HG03159 (cell line): Measurements from ENCODE around the gene NMUR2.

Source experiments
- ATAC-seq: cut with Tn5 transposase; IDR thresholded peaks from one replicate; pipeline ENCODE4 v1.9.1; 2021; ENCODE audit warnings: mild to moderate bottlenecking, moderate library complexity; ENCODE audit not compliant: unreplicated experiment

NMUR2 gene

GRCh38 chr5:152372875-152373274, 32.2 kb downstream of the NMUR2 start:
- ATAC-seq, result no peak

GRCh38 chr5:152369298-152369697, 35.8 kb downstream of the NMUR2 start:
- no peak for ATAC-seq

- ATAC-seq, result no peak
These were observed 37.5 kb downstream of the NMUR2 start for GRCh38 chr5:152367554-152367953.

GRCh38 chr5:152366716-152367115, 38.4 kb downstream of the NMUR2 start:
- ATAC-seq, result no peak

- no peak for ATAC-seq
These were observed 40.2 kb downstream of the NMUR2 start for GRCh38 chr5:152364899-152365298.

GRCh38 chr5:152364172-152364571, 40.9 kb downstream of the NMUR2 start:
- ATAC-seq, result no peak

GRCh38 chr5:152358861-152359568, 46.1 kb downstream of the NMUR2 start:
- ATAC-seq, result no peak

GRCh38 chr5:152356506-152356905, 48.6 kb downstream of the NMUR2 start:
- ATAC-seq, result no peak

- no peak for ATAC-seq
These were observed 50.0 kb downstream of the NMUR2 start for GRCh38 chr5:152355061-152355460.

GRCh38 chr5:152353001-152353400, 52.1 kb downstream of the NMUR2 start:
- no peak for ATAC-seq

- peak; percentile 91 for ATAC-seq
These were observed 55.2 kb downstream of the NMUR2 start for GRCh38 chr5:152349683-152350526.
